ENCODE results near the gene TEX48. TPM values are rescaled to one million over a fixed set of nuclear protein-coding genes. Genes with fewer than 3 reads are reported as not detected.

TEX48 gene
- total RNA-seq, 1 experiment from 2014 or later, result not detected

DNA sequence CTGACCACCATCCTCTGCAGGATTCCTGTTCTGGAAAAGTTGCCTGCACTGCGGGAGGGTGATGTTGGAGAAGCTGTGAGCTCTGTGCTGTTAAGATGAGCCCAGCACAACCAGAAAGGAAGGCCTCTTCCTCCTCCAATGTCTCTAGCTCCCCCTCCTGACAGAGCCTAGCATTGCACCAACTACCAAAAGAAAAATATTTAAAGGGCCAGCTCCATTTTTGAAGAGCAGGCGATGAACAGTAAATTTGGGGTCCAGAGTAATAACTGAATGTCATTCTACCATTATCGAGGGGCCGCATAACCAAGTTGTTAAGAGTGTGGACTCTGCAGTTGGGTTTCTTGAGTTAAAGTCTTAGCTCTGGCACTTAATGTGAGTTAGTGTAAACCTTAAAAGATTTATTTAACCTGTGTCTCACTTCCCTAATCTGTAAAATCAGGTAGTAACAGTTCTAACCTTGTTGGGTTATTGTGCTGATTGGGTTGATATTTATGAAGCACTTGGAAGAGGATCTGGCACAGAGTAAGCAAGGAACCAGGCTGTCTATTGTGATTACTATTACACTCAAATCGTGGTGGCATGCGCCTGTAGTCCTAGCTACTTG, 28.3 kb downstream of the TEX48 start:
- no TSS peak for BruUV-seq (replicated peaks)
- DNase-seq, result peak; percentile 72
- Mint-ChIP-seq H3K36me3 (ENCODE audit: insufficient read depth, unreplicated experiment) (no peaks in the 10 kb centered on the region), H3K27me3 (ENCODE audit: unreplicated experiment) (no peaks in the 10 kb centered on the region), H3K4me3 (ENCODE audit: low read depth, unreplicated experiment) (no peak overlapping the region), H3K9me3 (ENCODE audit: low read depth, unreplicated experiment) (no peaks in the 10 kb centered on the region), H3K27ac (ENCODE audit: unreplicated experiment) (no peak overlapping the region), H3K4me1 (ENCODE audit: low read depth, unreplicated experiment) (no peaks in the 10 kb centered on the region)
- intact Hi-C loops (cut with micrococcal nuclease; ENCODE audit: unreplicated experiment), result loop anchor here (1.0 to 5.0 kb wide), 4 partner anchors 116 to 248 kb away; no protein-coding TSS in a partner anchor
- TF ChIP-seq, protein P1, sequence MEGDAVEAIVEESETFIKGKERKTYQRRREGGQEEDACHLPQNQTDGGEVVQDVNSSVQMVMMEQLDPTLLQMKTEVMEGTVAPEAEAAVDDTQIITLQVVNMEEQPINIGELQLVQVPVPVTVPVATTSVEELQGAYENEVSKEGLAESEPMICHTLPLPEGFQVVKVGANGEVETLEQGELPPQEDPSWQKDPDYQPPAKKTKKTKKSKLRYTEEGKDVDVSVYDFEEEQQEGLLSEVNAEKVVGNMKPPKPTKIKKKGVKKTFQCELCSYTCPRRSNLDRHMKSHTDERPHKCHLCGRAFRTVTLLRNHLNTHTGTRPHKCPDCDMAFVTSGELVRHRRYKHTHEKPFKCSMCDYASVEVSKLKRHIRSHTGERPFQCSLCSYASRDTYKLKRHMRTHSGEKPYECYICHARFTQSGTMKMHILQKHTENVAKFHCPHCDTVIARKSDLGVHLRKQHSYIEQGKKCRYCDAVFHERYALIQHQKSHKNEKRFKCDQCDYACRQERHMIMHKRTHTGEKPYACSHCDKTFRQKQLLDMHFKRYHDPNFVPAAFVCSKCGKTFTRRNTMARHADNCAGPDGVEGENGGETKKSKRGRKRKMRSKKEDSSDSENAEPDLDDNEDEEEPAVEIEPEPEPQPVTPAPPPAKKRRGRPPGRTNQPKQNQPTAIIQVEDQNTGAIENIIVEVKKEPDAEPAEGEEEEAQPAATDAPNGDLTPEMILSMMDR (IDR thresholded peaks at IDR 0.05; ENCODE audit: unreplicated experiment), result peak; percentile 77
- CTCF ChIA-PET, result interaction anchor here (0.5 to 2.4 kb wide), 14 partner anchors 40 to 560 kb away, joined by 3 to 34 read pairs (median 4); no protein-coding TSS in a partner anchor

- no peak overlapping the region for H3K4me3 Mint-ChIP-seq (ENCODE audit: low read depth, unreplicated experiment)
- no peak for DNase-seq
- no peak overlapping the region for H3K27ac Mint-ChIP-seq (ENCODE audit: unreplicated experiment)
- CTCF ChIA-PET, result interaction anchor here (0.6 to 2.4 kb wide), 11 partner anchors 101 to 561 kb away, joined by 3 to 34 read pairs (median 4); no protein-coding TSS in a partner anchor
- intact Hi-C loops (cut with micrococcal nuclease; ENCODE audit: unreplicated experiment), result loop anchor here (1.0 to 5.0 kb wide), 4 partner anchors 116 to 248 kb away; no protein-coding TSS in a partner anchor
- no TSS peak for BruUV-seq (replicated peaks)
- no peaks in the 10 kb centered on the region for H3K4me1 Mint-ChIP-seq (ENCODE audit: low read depth, unreplicated experiment)
- no peaks in the 10 kb centered on the region for H3K9me3 Mint-ChIP-seq (ENCODE audit: low read depth, unreplicated experiment)
- no peaks in the 10 kb centered on the region for H3K27me3 Mint-ChIP-seq (ENCODE audit: unreplicated experiment)
- TF ChIP-seq, protein P1 (IDR thresholded peaks at IDR 0.05; ENCODE audit: unreplicated experiment), result no peak
- H3K36me3 Mint-ChIP-seq (ENCODE audit: insufficient read depth, unreplicated experiment), result no peaks in the 10 kb centered on the region
These were observed 29.0 kb downstream of the TEX48 start for GRCh38 chr9:114652776-114653555.

DNA sequence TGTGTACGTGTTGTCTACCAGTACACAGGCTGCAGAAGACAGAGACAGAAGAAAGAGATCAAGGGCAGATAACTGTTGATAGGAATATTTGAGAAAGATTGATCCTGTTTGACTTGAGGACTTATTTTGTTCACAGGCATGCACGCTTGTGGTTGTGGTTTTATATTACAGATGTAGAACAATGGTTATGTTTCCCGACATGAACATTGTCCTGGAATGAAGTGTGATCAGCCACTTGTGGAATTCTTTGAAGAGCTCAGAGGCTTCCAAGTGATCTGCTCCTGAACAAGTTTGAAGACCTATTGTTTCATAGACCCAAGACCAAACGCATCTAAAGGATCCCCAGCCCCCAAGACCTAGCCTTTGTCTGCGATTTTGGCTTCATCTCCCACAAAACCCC, 38.1 kb downstream of the TEX48 start:
- DNase-seq, result no peak
- Mint-ChIP-seq H3K4me3 (ENCODE audit: low read depth, unreplicated experiment) (no peak overlapping the region), H3K36me3 (ENCODE audit: insufficient read depth, unreplicated experiment) (no peaks in the 10 kb centered on the region), H3K9me3 (ENCODE audit: low read depth, unreplicated experiment) (no peaks in the 10 kb centered on the region), H3K27ac (ENCODE audit: unreplicated experiment) (no peak overlapping the region), H3K4me1 (ENCODE audit: low read depth, unreplicated experiment) (no peaks in the 10 kb centered on the region), H3K27me3 (ENCODE audit: unreplicated experiment) (no peaks in the 10 kb centered on the region)
- CTCF ChIA-PET, result interaction anchor here (0.7 kb wide), 1 partner anchor 120 kb away, joined by 3 read pairs; no protein-coding TSS in a partner anchor
- BruUV-seq (replicated peaks), result no TSS peak
- TF ChIP-seq, protein P1 (IDR thresholded peaks at IDR 0.05; ENCODE audit: unreplicated experiment), result no peak
- intact Hi-C loops (cut with micrococcal nuclease; ENCODE audit: unreplicated experiment), result no loop called here

GRCh38 chr9:114643001-114643400, 39.0 kb downstream of the TEX48 start:
- CTCF ChIA-PET, result no interaction called here
- BruUV-seq (replicated peaks), result no TSS peak
- Mint-ChIP-seq H3K9me3 (ENCODE audit: low read depth, unreplicated experiment) (no peaks in the 10 kb centered on the region), H3K27me3 (ENCODE audit: unreplicated experiment) (no peaks in the 10 kb centered on the region), H3K4me3 (ENCODE audit: low read depth, unreplicated experiment) (no peak overlapping the region), H3K27ac (ENCODE audit: unreplicated experiment) (no peak overlapping the region), H3K4me1 (ENCODE audit: low read depth, unreplicated experiment) (no peaks in the 10 kb centered on the region), H3K36me3 (ENCODE audit: insufficient read depth, unreplicated experiment) (no peaks in the 10 kb centered on the region)
- TF ChIP-seq, protein P1 (IDR thresholded peaks at IDR 0.05; ENCODE audit: unreplicated experiment), result no peak
- no peak for DNase-seq
- intact Hi-C loops (cut with micrococcal nuclease; ENCODE audit: unreplicated experiment), result no loop called here

Measured in Calu3 (cell line).